Measurements from ENCODE around the gene ENDOD1.

Gene ENDOD1

GRCh38 chr11:95152876-95153856, 63.5 kb downstream of the ENDOD1 start:
- TF ChIP-seq CTCF (IDR thresholded peaks at IDR 0.05; ENCODE audit: poor library complexity, severe bottlenecking) = no peak
- ATAC-seq (ENCODE audit: low read depth) = no peak
- no peak overlapping the region for H3K4me3 ChIP-seq (ENCODE audit: severe bottlenecking)

GRCh38 chr11:95153857-95154246, 64.2 kb downstream of the ENDOD1 start:
- Histone ChIP-seq H3K4me3 (ENCODE audit: severe bottlenecking) (no peak overlapping the region), H3K27me3 (ENCODE audit: insufficient read depth, poor library complexity, severe bottlenecking) (no peaks in the 10 kb centered on the region), H3K36me3 (ENCODE audit: low read depth) (no peaks in the 10 kb centered on the region), H3K4me1 (ENCODE audit: insufficient read depth, poor library complexity, severe bottlenecking) (peaks cover 9% of the 10 kb centered on the region), H3K9me3 (ENCODE audit: severe bottlenecking) (no peaks in the 10 kb centered on the region), H3K27ac (ENCODE audit: poor library complexity, severe bottlenecking) (no peak overlapping the region)
- ATAC-seq (ENCODE audit: low read depth) (no peak), DNase-seq (ENCODE audit: low spot score) (no peak)
- no peak for TF ChIP-seq CTCF (IDR thresholded peaks at IDR 0.05; ENCODE audit: poor library complexity, severe bottlenecking)

More at GRCh38 chr11:95152876-95153856, 63.5 kb downstream of the ENDOD1 start:
- H3K27ac ChIP-seq (ENCODE audit: poor library complexity, severe bottlenecking) = no peak overlapping the region
- no peaks in the 10 kb centered on the region for H3K9me3 ChIP-seq (ENCODE audit: severe bottlenecking)
- peaks cover 14% of the 10 kb centered on the region for H3K4me1 ChIP-seq (ENCODE audit: insufficient read depth, poor library complexity, severe bottlenecking)
- no peaks in the 10 kb centered on the region for H3K36me3 ChIP-seq (ENCODE audit: low read depth)
- H3K27me3 ChIP-seq (ENCODE audit: insufficient read depth, poor library complexity, severe bottlenecking) = no peaks in the 10 kb centered on the region
- DNase-seq (ENCODE audit: low spot score) = no peak

GRCh38 chr11:95154514-95154913, 64.9 kb downstream of the ENDOD1 start:
- DNase-seq (ENCODE audit: low spot score) = no peak
- Histone ChIP-seq H3K4me3 (ENCODE audit: severe bottlenecking) (no peak overlapping the region), H3K36me3 (ENCODE audit: low read depth) (no peaks in the 10 kb centered on the region), H3K27me3 (ENCODE audit: insufficient read depth, poor library complexity, severe bottlenecking) (no peaks in the 10 kb centered on the region), H3K4me1 (ENCODE audit: insufficient read depth, poor library complexity, severe bottlenecking) (peaks cover 7% of the 10 kb centered on the region), H3K9me3 (ENCODE audit: severe bottlenecking) (no peaks in the 10 kb centered on the region), H3K27ac (ENCODE audit: poor library complexity, severe bottlenecking) (no peak overlapping the region)
- peak; percentile 83 for TF ChIP-seq CTCF (IDR thresholded peaks at IDR 0.05; ENCODE audit: poor library complexity, severe bottlenecking)
- ATAC-seq (ENCODE audit: low read depth) = peak; percentile 33; the same call in 1 of the 3 replicates

GRCh38 chr11:95155385-95155784, 65.7 kb downstream of the ENDOD1 start:
- Histone ChIP-seq H3K27ac (ENCODE audit: poor library complexity, severe bottlenecking) (no peak overlapping the region), H3K4me1 (ENCODE audit: insufficient read depth, poor library complexity, severe bottlenecking) (no peaks in the 10 kb centered on the region), H3K4me3 (ENCODE audit: severe bottlenecking) (no peak overlapping the region), H3K27me3 (ENCODE audit: insufficient read depth, poor library complexity, severe bottlenecking) (no peaks in the 10 kb centered on the region), H3K36me3 (ENCODE audit: low read depth) (no peaks in the 10 kb centered on the region), H3K9me3 (ENCODE audit: severe bottlenecking) (no peaks in the 10 kb centered on the region)
- no peak for TF ChIP-seq CTCF (IDR thresholded peaks at IDR 0.05; ENCODE audit: poor library complexity, severe bottlenecking)
- DNase-seq (ENCODE audit: low spot score) = no peak
- ATAC-seq (ENCODE audit: low read depth) = no peak
